K562 (cell line): ENCODE data around the gene COX6B1. TPM values are rescaled to one million over a fixed set of nuclear protein-coding genes. Genes with fewer than 3 reads are reported as not detected.
A peak's percentile ranks its signal among the peaks of the same experiment; 100 is the strongest.

Experiments
- ATF4 ChIP-seq: fragments of 450-650 bp; formaldehyde crosslinking; IDR thresholded peaks from 2 replicates; pipeline ENCODE4 v1.4.0; 2022; ENCODE audit warnings: mild to moderate bottlenecking, moderate library complexity
- BRF1 ChIP-seq: IDR thresholded peaks from 3 replicates; pipeline ENCODE4 v1.6.1; 2011; ENCODE audit warnings: borderline replicate concordance, mild to moderate bottlenecking; ENCODE audit not compliant: insufficient read length; ENCODE audit errors: extremely low read depth
- CBFA2T2 ChIP-seq: fragments of 450-650 bp; conservative IDR thresholded peaks from 2 replicates; pipeline ENCODE4 v1.6.1; 2017; ENCODE audit warnings: mild to moderate bottlenecking
- DNMT1 ChIP-seq: fragments of 450-650 bp; IDR thresholded peaks from 2 replicates; pipeline ENCODE4 v1.6.1; 2016; ENCODE audit warnings: antibody characterized with exemption, mild to moderate bottlenecking
- ELF2 ChIP-seq: fragments of 250-450 bp; sonication (Bioruptor Pico); IDR thresholded peaks from 2 replicates; pipeline ENCODE4 v1.5.0; 2021; ENCODE audit warnings: mild to moderate bottlenecking
- GATAD2A ChIP-seq: fragments of 450-650 bp; IDR thresholded peaks from 2 replicates; pipeline ENCODE4 v1.6.1; 2017
- ILK ChIP-seq: fragments of 450-650 bp; IDR thresholded peaks from 2 replicates; pipeline ENCODE4 v1.6.1; 2016; ENCODE audit warnings: missing genetic modification characterization, low read depth, mild to moderate bottlenecking, missing compliant biosample characterization, moderate library complexity, borderline replicate concordance
- MECOM ChIP-seq: fragments of 250-450 bp; sonication (Bioruptor Pico); IDR thresholded peaks from 2 replicates; pipeline ENCODE4 v1.8.0; 2022; ENCODE audit warnings: inconsistent platforms
- PHF21A ChIP-seq: fragments of 450-650 bp; IDR thresholded peaks from 2 replicates; pipeline ENCODE4 v1.6.1; 2017; ENCODE audit warnings: low read depth, borderline replicate concordance
- RFX5 ChIP-seq: IDR thresholded peaks from 2 replicates; pipeline ENCODE4 v1.6.1; 2011; ENCODE audit warnings: low read depth, mild to moderate bottlenecking, improper control_type of control experiment, low read length
- RNF219 ChIP-seq: fragments of 250-450 bp; sonication (Bioruptor Pico); IDR thresholded peaks from 2 replicates; pipeline ENCODE4 v1.5.0; 2022; ENCODE audit warnings: mild to moderate bottlenecking
- SMARCC2 ChIP-seq: fragments of 450-650 bp; IDR thresholded peaks from 2 replicates; pipeline ENCODE4 v1.6.1; 2017; ENCODE audit warnings: antibody characterized with exemption, moderate library complexity, mild to moderate bottlenecking, low read depth
- SRSF7 ChIP-seq: fragments of 200-400 bp; formaldehyde crosslinking; optimal IDR thresholded peaks from 2 replicates; pipeline ENCODE3; 2017; ENCODE audit warnings: mild to moderate bottlenecking, low read depth, low read length
- THAP12 ChIP-seq: fragments of 250-450 bp; sonication (Bioruptor Pico); IDR thresholded peaks from 2 replicates; pipeline ENCODE4 v1.9.0; 2021; ENCODE audit warnings: mild to moderate bottlenecking, inconsistent platforms
- THRB ChIP-seq: fragments of 450-650 bp; formaldehyde crosslinking; conservative IDR thresholded peaks from 2 replicates; pipeline ENCODE4 v1.4.0; 2022; ENCODE audit warnings: mild to moderate bottlenecking, missing genetic modification characterization
- TRIM24 ChIP-seq, 2 experiments: fragments of 450-650 bp; IDR thresholded peaks; 2 replicates each; pipeline ENCODE4 v1.6.1; 2016
- TRIM28 ChIP-seq: fragments of 450-650 bp; IDR thresholded peaks from 2 replicates; pipeline ENCODE4 v1.6.1; 2017
- ZBTB26 ChIP-seq: fragments of 450-650 bp; formaldehyde crosslinking; IDR thresholded peaks from 2 replicates; pipeline ENCODE4 v1.4.0; 2022; ENCODE audit warnings: missing genetic modification characterization
- ZKSCAN3 ChIP-seq: fragments of 250-450 bp; sonication (Bioruptor Pico); IDR thresholded peaks from 2 replicates; pipeline ENCODE4 v1.4.0; 2020
- ZNF551 ChIP-seq: fragments of 250-450 bp; sonication (Bioruptor Pico); IDR thresholded peaks from 2 replicates; pipeline ENCODE4 v1.5.0; 2021; ENCODE audit warnings: mild to moderate bottlenecking, moderate library complexity
- polyA plus RNA-seq, 8 experiments: library from polyadenylated mRNA; depleted of rRNA in 4 of 8; stranded (reverse) in 5 of 8; unstranded in 3 of 8; fragments of >200 nt; fragmentation: Nextera tagmentation in 2 of 8; fragmentation: Illumina TruSeq in 1 of 8; extraction: Ambion mirVana in 2 of 8; extraction: Trizol in 1 of 8; gene quantifications; 2 replicates each; pipeline versions ENCODE4 v1.2.1 to v1.2.3, GENCODE V29; 2011 to 2014; ENCODE audit warnings: inconsistent platforms in 1 of 8, missing spikeins in 1 of 8
- total RNA-seq, 7 experiments: library from RNA; depleted of rRNA in 6 of 7; stranded (reverse); fragments of >200 nt in 6 of 7; fragmentation: Illumina TruSeq in 2 of 7; extraction: Trizol in 2 of 7; gene quantifications; 2 replicates each; pipeline versions ENCODE4 v1.2.1 to v1.2.3, GENCODE V29; 2011 to 2021; ENCODE audit warnings: low replicate concordance in 1 of 7

Gene COX6B1
- total and polyA plus RNA-seq, 9 of the 15 experiments (the other 6 are each of a cell fraction or from before 2014, with no cell fraction given): 777 to 2,393 (median 1,219) TPM

- no peak for TF ChIP-seq BRF1
- peak; percentile 88 for TF ChIP-seq THAP12 (CRISPR knock-in tag)
- TF ChIP-seq SMARCC2: no peak
- no peak for TF ChIP-seq SRSF7
- peak; percentile 100 for TF ChIP-seq RFX5
- no peak for TF ChIP-seq ATF4 (CRISPR knock-in tag)
- no peak for TF ChIP-seq TRIM24 (IDR thresholded peaks at IDR 0.05)
- no peak for TF ChIP-seq ZKSCAN3 (CRISPR knock-in tag)
- TF ChIP-seq PHF21A: no peak
- TF ChIP-seq ILK (tag): no peak
- no peak for TF ChIP-seq DNMT1
- no peak for TF ChIP-seq ELF2
- no peak for TF ChIP-seq TRIM28
- TF ChIP-seq RNF219 (CRISPR knock-in tag): no peak
- no peak for TF ChIP-seq CBFA2T2
- no peak for TF ChIP-seq GATAD2A
- 0 out of 2 replicates have a peak, but pooled peaks have one; percentile 50 for TF ChIP-seq THRB (CRISPR knock-in tag)
- TF ChIP-seq ZBTB26 (CRISPR knock-in tag): no peak
- TF ChIP-seq ZNF551 (CRISPR knock-in tag): no peak
- no peak for TF ChIP-seq MECOM (CRISPR knock-in tag)
Observed at GRCh38 chr19:35612559-35613321, 35.4 kb upstream of the COX6B1 start, which contains the start of gene HAUS5 (continued).
